GM21528 (cell line): ENCODE results near the gene LRP1B.

ENCODE experiments used
- ATAC-seq: cut with Tn5 transposase; IDR thresholded peaks from one replicate; pipeline ENCODE4 v1.9.1; 2021; ENCODE audit warnings: mild to moderate bottlenecking, moderate library complexity; ENCODE audit not compliant: unreplicated experiment, low FRiP score

The LRP1B gene

GRCh38 chr2:141959941-141960340 lies 170.9 kb downstream of the LRP1B start:
- ATAC-seq: no peak

DNA sequence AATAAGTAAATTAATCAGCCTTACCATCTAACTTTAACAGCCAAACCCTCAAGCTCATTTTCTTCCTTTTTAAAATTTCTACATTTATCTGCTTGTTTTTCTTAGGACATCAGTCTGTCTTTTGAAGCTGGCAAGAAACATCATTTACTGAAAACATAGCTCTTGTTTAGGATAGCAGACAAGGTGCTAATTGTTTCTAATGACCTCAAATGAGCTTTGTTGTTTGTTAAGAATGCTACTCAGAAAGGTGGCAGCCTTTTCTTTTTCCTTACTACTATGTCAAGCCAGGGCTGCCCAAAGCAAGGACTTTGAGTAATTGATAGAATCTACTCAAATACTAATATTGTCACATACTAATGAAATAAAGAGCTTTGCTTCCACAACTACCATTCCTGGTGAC lies 171.8 kb downstream of the LRP1B start:
- ATAC-seq: no peak

DNA sequence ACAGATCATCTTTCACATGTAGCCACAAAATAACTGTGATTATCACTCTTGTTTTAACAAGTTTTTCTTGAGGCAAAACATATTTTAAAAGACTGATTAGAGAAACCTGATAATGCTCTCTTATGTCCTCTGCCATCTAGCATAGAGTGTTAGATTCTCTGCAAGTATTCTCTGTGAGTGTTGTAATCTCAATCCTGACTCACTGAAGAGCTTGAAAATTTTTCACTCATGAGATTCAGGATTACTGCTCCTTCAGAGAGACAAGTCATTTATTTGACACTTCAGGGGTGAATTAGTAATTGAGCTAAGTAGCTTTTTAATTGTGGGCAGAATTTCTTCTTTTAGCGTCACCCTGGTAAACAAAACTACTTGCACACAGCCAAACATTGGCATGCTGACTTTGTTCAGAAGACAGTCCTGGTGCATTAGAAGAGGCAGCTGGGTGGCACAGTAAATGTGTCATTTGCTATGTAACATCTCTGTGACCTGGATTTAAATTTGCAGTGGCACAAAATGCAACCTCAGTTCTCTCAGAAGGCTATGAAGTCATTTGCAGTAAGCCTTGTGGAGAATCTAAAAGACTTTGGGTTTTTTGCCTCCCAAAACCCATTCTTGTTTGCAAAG lies 172.9 kb downstream of the LRP1B start:
- no peak for ATAC-seq

DNA sequence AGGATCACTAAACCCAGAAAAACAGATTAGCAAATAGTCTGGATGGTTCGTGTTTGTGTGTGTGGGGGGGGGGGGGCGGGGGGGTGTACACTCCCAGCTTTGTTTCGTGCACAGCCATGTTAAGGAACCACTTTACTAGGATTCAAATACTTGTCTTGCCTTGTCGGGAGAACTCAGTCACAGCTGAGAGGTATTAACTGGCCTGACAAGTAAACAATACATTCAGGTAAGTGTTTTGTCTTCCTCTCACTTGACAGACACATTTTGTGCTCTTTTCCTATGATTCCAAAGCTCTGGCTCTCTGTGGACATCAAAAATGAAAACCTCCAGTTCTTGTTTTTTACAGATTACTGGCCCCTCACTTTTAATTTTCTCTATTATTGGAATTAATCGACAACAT lies 173.5 kb downstream of the LRP1B start:
- no peak for ATAC-seq

DNA sequence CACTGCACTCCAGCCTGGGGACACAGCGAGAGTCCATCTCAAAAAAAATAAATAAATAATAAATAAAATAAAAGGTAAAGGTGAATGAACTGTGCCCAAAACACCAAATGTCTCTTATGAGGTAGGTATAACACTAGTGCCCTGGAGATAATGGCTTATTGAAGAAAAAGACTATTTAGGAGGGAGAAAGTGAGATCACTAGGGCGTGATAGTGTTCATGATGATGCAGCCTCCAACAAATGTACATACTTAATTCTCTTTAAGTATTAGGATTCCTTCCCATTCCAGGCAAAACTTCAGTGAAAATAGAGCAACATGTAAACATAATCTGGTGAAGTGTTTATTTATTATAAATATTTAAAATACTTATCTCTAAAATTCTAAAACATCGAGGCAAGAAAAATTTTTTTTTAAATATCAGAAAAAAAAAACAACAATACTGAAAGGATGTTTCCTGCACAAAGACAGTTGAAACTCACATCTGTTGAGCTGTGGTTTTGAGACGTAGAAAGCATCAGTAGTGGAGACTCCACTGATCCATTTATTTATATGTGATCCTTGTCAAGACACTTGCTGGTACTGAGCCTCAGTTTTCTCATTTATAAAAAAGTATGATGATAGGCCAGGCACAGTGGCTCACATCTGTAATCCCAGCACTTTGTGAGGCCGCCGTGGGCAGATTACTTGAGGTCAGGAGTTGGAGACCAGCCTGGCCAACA lies 183.3 kb downstream of the LRP1B start:
- no peak for ATAC-seq

DNA sequence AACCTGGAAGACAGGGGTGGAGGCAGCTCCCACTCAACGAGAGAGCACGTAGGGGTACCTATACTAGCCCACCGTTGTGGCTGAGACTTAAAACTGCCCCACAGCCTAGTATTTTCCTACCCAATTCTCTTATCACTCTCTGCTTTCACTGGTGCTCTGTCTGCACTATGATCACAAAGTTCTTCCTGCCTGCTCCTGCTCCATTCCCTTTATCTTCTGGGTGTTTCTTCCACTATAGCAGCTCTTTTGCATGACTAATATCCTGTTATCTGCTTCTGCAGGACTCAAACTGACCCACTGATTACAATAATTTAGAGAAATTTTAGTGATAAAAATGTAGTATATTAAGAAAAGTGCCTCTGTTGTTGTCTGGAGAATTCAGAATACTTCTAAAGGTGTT lies 184.8 kb downstream of the LRP1B start:
- no peak for ATAC-seq

- ATAC-seq: no peak
Observed at GRCh38 chr2:141943918-141944317, 186.9 kb downstream of the LRP1B start.

DNA sequence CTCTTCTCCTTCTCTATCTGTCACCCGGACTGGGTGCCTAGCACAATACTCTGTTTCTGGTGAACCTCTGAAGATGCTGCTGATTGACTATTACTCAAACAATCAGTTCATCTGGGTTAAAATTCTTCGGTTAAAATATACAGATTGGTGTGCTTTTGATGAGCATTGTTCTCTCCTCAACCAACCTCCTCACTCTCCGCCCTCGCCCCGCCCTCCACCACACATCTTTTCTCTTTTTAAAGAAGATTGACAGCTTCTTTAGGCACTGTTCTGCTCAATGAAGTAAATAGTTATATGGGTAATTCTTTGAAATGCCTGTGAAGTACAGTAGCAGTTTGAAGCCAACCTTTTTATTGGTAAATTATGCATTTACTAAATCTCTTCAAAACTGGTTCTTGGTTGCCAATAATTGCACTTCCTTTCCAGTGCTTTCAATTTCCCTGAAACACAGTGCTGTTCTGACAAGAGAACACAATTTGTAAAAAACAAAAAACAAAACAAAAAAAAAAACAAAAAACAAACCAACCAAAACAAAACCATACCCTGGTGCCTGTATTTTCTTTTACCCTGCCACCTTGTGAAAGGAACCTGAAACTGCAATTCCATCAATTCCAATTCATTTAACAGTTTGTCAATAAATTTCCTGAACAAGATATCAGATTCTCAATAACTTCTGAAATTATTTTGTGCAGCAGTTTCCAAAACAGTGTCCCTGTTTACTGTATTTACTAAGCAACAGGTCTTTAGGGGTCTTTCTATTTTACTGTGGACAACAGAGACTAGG lies 188.6 kb downstream of the LRP1B start:
- no peak for ATAC-seq

- ATAC-seq: no peak
Observed at GRCh38 chr2:141941210-141941714, 189.6 kb downstream of the LRP1B start.

GRCh38 chr2:141940709-141941108 lies 190.1 kb downstream of the LRP1B start:
- no peak for ATAC-seq

DNA sequence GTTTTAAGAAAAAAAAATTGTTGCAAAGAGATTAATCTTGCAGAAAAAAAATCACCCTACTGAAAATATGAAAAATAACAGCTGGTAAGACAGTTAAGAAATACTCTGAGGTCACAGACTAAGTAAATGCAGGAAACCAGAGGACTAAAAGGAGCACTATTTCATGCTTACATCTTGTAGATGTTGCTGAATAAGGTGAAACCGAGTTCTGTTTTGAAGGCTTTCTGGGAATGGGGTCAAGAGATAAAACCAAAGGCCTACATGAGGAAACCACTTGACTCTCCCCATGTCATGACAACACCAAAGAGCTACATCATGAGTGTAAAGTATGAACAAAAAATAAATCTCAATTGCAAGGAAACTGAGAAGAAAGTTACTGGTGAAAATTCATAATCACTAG lies 197.6 kb downstream of the LRP1B start:
- ATAC-seq: no peak

DNA sequence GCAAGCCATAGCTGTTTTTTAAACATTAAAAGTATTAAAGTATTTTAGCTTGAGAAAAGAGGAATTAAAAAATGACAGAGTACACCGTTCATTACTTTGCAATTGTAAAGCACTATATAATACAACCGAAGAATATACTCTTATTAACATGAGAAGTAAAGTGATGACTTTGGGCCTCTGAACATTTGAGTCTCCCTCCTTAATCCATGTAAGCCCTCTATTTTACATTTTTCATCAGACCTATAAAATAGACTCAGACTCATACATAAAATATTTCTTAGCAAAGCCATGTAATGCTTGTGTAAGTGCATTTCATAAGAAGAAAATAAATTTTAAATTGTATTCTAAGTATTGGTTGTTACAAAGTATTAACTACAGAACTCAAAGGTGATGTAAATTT lies 198.6 kb downstream of the LRP1B start:
- ATAC-seq: no peak

GRCh38 chr2:141931797-141932196 lies 199.0 kb downstream of the LRP1B start:
- no peak for ATAC-seq

- ATAC-seq: no peak
Observed at GRCh38 chr2:141930803-141931202, 200.0 kb downstream of the LRP1B start.

GRCh38 chr2:141929331-141930252 lies 201.2 kb downstream of the LRP1B start:
- no peak for ATAC-seq

GRCh38 chr2:141928476-141928875 lies 202.3 kb downstream of the LRP1B start:
- ATAC-seq: no peak

DNA sequence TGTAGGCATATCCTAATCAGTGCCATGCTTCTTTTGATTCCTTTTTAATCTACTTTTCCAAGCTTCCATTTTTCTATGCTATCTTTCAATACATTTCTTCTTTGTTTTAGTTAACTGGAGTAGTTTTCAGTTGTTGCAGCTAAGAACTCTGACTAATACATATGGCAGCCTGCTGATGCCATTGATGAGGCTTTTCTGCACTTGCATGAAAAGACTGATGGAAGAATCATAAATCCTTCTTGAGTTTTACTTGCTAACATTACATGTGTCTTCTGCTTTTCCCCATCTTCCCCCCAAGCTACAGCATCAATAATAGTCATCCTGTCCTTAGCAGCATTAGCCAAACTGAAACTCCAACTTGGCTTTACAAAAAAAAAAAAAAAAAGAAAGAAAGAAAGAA lies 203.3 kb downstream of the LRP1B start:
- ATAC-seq: no peak

DNA sequence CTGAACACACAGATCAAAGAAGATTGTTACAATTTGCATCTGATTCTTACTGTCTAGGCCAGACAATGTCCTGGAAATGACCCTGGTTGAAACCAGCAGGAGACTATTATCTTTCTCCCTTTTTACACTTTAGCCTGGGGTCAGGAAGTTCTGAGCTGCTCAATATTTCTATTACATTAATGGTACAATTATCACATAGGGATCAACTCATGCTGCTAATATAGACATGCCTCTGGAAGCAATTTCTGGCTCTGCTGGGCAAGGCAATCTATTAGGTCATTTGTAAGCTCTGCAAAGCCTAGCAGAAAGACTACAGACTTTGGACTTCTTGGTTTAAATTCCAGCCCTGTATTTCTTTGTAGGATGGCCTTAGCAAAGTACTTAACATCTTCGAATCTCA lies 205.3 kb downstream of the LRP1B start:
- no peak for ATAC-seq

- no peak for ATAC-seq
Observed at GRCh38 chr2:141923657-141924056, 207.2 kb downstream of the LRP1B start.

GRCh38 chr2:141911485-141912066 lies 219.2 kb downstream of the LRP1B start:
- peak; percentile 82 for ATAC-seq
